PFSK-1 (cell line): Measurements from ENCODE around the gene SARM1.

Source experiments
- FOXP2 ChIP-seq: optimal IDR thresholded peaks from 2 replicates; pipeline ENCODE3; 2011; ENCODE audit warnings: borderline replicate concordance, control low read depth, inconsistent platforms; ENCODE audit not compliant: insufficient read depth; ENCODE audit errors: extremely low read length, extremely low read depth
- POLR2AphosphoS5 ChIP-seq: IDR thresholded peaks from 2 replicates; pipeline ENCODE4 v1.6.1; 2012; ENCODE audit warnings: low read depth, mild to moderate bottlenecking, control low read depth, low read length, moderate library complexity
- REST ChIP-seq, 2 experiments: IDR thresholded peaks; 2 replicates each; pipeline versions ENCODE4 v1.6.1 to v1.8.0; 2011 to 2012; ENCODE audit warnings: low read depth in 2 of 2, low read length in 2 of 2, control low read depth in 1 of 2, inconsistent platforms in 1 of 2, mild to moderate bottlenecking in 1 of 2, moderate library complexity in 1 of 2; ENCODE audit not compliant: insufficient read depth in 1 of 2
- SIN3A ChIP-seq: IDR thresholded peaks from 2 replicates; pipeline ENCODE4 v1.6.1; 2012; ENCODE audit warnings: mild to moderate bottlenecking, low read length, moderate library complexity, borderline replicate concordance; ENCODE audit not compliant: insufficient read depth
- TAF1 ChIP-seq: IDR thresholded peaks from 2 replicates; pipeline ENCODE4 v1.6.1; 2012; ENCODE audit warnings: low read length, control low read depth, borderline replicate concordance; ENCODE audit not compliant: insufficient read depth

The SARM1 gene

GRCh38 chr17:28367641-28368305 is 3.7 kb upstream of the SARM1 start:
- TF ChIP-seq REST (IDR thresholded peaks at IDR 0.05; ENCODE audit: insufficient read depth in 1 of 2, low read depth in 2 of 2, low read length in 2 of 2) (no peak), SIN3A (no peak), TAF1 (no peak)

GRCh38 chr17:28368306-28368831 is 3.1 kb upstream of the SARM1 start:
- TF ChIP-seq REST (IDR thresholded peaks at IDR 0.05; ENCODE audit: insufficient read depth in 1 of 2, low read depth in 2 of 2, low read length in 2 of 2) (no peak), TAF1 (no peak), SIN3A (no peak), FOXP2 (no peak), POLR2AphosphoS5 (no peak)

DNA sequence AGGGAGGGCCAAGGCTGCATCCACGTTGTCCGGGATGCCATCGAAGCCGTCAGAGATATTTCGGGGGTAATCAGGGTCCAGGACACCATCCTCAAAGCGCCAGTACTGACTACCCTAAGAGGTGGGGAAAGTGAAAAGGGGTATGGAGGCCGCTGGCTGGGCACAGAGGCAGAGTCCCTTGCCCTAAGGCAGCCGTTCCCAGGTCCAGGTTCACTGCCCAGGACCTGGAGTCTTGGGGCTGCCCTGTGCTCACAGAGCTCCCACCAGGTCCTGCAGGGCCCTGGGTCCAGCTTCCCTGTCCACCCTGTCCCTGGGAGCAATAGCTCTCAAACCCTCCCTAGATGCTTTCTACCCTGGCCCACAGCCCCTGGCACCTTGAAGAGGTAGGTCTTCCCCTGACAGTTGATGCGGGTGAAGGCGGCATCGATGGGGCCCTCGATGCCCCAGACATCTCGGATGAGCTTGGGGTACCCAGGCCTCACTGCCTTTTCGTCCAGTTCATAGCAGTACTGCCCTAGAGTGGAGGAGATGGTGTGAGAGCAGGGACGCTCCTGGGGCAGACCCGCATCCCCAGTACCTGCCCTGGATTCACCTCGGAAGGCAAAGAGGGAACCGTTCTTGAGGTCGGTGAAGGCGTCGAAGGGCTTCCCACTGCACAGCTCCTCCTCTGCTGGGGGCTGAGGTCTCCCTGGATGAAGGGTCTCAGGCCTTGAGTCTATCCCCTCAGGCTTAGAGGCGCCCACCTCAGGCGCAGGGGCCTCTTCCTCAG is 2.4 kb upstream of the SARM1 start:
- TF ChIP-seq FOXP2 (no peak), SIN3A (no peak), TAF1 (no peak), POLR2AphosphoS5 (no peak), REST (IDR thresholded peaks at IDR 0.05; ENCODE audit: insufficient read depth in 1 of 2, low read depth in 2 of 2, low read length in 2 of 2) (no peak)

DNA sequence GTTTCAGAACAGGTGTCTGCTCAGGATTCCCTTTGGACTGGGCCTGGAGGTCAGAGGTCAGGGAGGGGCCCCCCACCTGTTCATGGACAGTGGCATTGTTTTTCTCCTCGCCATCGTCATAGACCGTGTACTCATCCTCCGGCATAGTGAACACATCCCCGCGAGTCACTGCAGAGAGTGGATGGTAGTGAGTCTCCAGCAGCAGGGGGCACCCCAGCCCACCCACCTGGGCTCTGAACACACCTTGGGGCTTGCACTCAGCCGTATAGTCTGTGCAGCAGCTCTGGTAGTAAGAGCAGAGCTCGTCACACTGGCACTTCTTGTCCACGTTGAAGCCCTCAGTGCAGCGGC is 1.8 kb upstream of the SARM1 start:
- TF ChIP-seq FOXP2: no peak
- no peak for TF ChIP-seq TAF1
- no peak for TF ChIP-seq REST (IDR thresholded peaks at IDR 0.05; ENCODE audit: insufficient read depth in 1 of 2, low read depth in 2 of 2, low read length in 2 of 2)
- no peak for TF ChIP-seq POLR2AphosphoS5
- TF ChIP-seq SIN3A: no peak
